NCI-H2081 treated with DMSO at 0.1 percent for 48 hours (cell line): ENCODE results near the gene FAM135A.
A peak's percentile ranks its signal among the peaks of the same experiment; 100 is the strongest.

Experiments used
- DNase-seq: peaks from one replicate; lab custom pipeline; 2025; lab: John Stamatoyannopoulos, UW

FAM135A gene

DNA sequence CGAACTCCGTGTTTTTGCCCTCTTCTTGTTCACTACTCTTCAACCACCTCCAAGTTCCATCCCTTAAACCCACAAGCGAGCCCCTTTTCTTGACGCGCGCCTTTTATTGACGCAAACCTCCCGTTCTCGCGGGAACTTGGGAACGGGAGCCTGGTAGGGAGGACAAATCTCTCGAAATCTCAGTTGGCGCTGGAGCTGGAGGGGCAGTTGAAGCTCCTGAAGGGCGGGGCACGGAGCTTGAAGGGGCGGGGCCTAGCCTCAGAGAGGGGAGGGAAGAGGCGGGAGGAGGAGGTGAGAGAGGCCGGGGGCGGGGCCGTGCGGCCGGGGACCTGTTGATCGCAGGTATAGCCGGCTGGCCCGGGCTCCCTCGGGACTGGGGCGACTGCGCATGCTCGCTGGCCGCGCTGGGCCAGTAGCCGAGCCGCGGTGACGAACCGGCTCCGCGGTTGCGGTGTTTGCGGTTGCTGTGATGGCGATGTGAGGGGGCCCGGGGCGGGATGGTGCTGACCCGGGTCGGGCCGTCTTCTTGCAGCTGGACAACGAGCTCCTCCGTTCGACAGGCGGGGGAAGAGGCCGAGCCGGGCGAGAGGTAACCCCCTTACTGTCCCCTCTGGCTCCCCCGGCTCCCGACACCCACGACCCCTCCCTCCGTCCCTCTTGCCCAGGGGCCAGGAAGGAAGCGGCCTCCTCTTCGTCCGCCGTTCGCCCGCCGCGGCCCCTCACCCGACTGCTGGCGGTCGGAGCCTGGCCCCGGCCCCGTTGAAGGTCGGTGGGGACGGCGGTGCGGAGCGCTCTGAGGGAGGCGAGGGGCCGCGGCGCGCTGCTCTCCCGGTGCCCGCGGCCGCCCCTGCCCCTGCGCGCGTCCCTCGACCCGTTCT lies at the start of gene FAM135A:
TSS of gene FAM135A (plus strand) at position 395 of the 878 bp plus-strand sequence. CDS start 14,835 bp downstream, outside the sequence.
- peak; percentile 84 for DNase-seq

- no peak for DNase-seq
These were observed 49.4 kb upstream of the FAM135A start for GRCh38 chr6:70363741-70364493.

GRCh38 chr6:70369332-70369950 lies 43.9 kb upstream of the FAM135A start:
- DNase-seq: no peak

DNA sequence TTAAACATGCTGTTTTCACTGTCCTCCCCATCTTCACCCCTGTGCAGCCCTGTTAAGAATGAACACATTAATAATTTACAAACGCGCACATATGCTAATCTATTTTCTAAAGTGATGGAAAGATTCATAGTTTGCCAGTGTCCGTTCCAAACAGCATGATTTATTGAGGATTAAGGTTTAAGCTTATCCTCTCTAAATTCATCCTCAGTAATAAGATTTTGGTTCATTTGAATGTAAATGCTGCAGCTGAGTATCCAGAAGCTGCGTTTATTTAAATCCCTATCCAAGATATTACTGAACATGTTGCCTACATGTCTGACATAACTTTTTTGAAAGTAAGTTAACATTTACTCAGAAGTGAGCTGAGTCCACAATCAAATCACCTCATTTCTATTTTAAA lies 42.8 kb upstream of the FAM135A start:
- no peak for DNase-seq

DNA sequence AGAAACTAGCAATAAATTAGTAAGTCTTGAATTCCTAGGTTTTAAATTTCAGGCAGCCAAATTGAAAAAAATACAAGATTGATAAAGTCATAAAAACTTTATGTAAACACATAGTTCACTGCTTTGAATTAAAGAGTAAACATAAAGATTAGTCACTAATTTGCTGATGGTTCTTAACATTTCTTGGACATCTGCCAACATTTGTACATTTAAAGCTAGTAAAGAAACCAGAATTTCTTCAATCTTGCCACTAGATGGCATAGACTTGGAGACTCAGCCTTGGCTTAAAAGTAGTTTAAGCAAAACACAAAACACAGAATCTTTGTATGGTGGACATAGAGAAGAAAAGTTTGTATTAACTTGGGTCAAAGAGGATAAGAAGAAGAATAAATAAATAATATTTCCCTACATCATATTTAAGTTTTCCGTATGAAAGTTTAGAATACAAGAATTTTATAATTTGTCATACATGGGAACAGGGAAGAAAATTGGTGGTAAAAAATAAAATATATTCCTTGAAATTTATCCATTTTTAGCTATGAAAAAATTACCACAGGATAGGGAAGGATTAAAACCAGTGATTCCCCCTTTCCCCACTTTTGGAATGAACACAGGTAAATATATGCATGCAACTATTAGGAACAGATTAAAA lies 41.7 kb upstream of the FAM135A start:
- peak; percentile 45 for DNase-seq

- no peak for DNase-seq
These were observed 38.1 kb upstream of the FAM135A start for GRCh38 chr6:70375166-70375565.

- no peak for DNase-seq
These were observed 37.4 kb upstream of the FAM135A start for GRCh38 chr6:70375882-70376281.

GRCh38 chr6:70376628-70377027 lies 36.7 kb upstream of the FAM135A start:
- no peak for DNase-seq

DNA sequence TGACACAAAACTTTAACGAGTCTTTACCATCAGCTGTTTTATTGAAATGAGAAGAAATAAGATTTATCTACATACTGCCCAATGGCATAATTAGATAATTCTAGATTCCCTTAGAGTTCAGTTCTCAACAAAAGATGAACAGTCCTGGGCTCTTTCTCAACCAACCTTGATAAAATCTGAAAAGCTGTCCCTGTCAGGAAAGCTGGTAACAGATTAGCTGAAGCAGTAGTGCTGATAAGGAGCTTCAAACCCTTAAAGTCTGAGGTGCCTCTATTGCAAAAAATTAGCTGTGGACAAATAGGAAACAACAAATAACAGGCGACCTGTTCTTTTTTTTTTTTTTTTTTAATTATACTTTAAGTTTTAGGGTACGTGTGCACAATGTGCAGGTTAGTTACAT lies 35.9 kb upstream of the FAM135A start:
- DNase-seq: no peak

DNA sequence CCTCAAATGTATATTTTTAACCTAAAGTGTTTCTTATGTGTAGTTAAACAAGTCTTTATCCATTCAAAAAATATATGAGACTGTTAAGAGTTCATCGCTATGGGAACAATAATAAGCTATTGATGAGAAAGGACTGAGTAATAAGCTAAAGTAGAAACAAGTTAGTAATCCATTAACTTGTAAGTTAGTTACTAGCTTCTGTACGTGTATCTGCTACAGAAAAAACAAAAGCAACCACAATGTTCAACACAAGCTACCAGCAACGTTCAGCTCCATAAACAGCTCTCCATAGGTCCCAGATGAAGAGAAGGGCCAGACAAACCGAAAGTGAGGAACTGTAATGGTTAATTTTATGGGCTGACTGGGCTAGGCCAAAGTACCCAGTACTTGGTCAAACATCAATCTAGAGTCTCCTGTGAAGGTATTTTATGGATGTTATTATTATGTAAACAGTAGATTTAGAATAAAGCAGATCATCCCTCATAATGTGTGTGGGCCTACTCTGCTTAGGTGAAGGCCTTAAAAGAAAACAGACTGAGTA lies 33.8 kb upstream of the FAM135A start:
- DNase-seq: no peak

DNA sequence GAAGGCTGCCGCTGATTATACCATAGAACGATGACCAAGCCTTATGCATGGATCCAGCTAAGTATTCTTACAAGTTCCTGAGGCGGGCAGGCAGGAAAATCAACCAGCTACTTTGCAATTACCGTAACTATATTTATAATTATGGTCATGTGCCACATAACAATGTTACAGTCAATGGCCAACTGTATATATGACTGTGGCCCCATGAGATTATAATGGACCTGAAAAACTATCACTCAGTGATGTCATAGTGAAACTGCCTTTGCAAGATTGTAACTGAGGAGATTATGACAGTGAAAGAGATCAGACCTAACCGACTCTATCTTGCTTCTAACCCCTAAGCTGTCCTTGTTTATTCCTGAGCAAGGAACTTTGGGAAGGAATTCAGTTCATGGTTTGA lies 33.1 kb upstream of the FAM135A start:
- DNase-seq: no peak

DNA sequence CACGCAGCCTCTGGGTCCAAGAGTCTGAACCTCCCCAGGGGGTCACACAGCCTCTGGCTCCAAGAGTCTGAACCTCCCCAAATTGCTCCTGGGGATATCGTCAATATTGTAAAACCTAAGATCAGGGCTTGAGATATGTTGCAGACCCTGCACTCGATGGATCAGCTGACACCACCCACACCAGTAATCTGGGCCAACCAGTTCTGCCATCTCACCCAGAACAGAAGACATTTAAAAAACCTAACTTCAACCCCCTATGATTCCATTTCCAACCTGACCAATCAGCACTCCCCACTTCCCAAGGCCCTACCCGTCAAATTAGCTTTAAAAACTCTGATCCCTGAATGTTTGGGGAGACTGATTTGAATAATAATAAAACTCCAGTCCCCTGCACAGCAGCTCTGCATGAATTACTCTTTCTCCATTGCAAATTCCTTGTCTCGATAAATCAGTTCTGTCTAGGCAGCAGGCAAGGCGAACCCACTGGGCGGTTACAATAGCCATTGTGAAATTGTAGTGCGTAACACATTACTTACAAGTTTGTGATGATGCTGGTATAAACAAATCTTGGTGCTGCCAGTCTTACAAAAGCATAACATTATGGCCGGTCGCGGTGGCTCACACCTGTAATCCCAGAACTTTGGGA lies 32.4 kb upstream of the FAM135A start:
- no peak for DNase-seq

DNA sequence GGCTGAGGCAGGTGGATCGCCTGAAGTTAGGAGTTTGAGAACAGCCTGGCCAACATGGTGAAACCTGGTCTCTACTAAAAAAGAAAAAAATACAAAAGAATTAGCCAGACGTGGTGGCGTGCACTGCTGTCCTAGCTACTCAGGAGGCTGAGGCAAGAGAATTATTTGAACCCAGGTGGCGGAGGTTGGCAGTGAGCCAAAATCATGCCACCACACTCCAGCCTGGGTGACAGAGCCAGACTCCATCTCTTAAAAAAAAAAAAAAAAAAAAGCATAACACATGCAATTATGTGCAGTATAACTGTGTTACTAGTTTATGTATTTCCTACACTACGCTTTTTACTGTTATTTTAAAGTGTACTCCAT lies 31.9 kb upstream of the FAM135A start:
- DNase-seq: no peak

GRCh38 chr6:70385901-70386300 lies 27.4 kb upstream of the FAM135A start:
- DNase-seq: no peak

DNA sequence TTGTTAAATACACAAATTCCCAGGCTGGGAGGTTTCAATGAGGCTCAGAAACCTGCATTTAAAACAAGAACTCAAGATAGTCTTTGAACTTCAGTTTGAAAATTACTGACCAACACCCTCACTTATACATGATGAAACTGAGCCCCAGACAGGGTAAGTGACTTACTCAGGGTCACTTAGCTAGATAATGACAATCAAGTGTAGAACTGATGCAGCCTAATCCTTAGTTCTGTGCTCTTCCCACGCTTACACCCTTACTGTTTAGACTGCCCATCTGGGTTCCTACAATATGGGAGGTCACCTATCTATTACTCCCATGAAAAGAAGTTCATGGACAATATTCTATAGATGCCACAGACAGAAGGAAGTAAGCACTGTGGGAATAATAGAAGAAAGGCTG lies 24.5 kb upstream of the FAM135A start:
- no peak for DNase-seq

DNA sequence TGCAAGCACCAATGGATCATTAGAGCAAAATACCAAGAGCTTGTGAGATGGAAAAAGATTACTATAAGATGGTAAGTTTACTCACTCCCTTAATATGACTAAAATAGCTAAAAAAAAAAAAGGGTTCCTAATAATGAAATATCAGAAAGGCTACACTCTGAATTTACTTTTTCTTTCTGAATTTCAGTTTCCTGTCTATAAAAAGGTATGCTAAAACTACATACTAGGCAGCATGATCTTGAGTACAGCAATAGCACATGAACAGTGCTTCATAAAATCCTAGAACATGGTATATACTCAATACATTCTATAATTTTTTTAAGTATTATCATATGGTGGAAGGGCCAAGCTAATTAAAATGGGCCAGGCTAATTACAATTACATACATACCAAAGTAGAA lies 24.0 kb upstream of the FAM135A start:
- no peak for DNase-seq

GRCh38 chr6:70390067-70390466 lies 23.2 kb upstream of the FAM135A start:
- DNase-seq: peak; percentile 86

DNA sequence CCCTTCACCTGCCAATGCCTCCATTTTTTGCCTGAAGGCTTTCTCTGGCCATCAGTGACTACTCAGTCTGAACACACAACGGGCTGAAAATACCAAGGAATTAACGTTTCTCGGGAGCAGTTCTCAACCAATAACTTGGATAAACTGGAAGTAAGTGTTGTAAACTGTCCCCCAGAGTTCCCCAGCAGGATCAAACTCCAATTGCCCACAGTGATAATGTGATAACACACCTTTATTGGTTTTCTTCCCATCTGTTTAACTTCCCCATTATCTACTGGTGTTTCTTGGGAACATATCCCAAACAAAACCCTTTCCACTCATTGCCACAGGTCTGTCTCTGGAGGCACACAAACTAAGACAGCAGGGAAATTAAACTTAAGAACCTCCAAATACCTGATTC lies 21.8 kb upstream of the FAM135A start:
- DNase-seq: no peak

DNA sequence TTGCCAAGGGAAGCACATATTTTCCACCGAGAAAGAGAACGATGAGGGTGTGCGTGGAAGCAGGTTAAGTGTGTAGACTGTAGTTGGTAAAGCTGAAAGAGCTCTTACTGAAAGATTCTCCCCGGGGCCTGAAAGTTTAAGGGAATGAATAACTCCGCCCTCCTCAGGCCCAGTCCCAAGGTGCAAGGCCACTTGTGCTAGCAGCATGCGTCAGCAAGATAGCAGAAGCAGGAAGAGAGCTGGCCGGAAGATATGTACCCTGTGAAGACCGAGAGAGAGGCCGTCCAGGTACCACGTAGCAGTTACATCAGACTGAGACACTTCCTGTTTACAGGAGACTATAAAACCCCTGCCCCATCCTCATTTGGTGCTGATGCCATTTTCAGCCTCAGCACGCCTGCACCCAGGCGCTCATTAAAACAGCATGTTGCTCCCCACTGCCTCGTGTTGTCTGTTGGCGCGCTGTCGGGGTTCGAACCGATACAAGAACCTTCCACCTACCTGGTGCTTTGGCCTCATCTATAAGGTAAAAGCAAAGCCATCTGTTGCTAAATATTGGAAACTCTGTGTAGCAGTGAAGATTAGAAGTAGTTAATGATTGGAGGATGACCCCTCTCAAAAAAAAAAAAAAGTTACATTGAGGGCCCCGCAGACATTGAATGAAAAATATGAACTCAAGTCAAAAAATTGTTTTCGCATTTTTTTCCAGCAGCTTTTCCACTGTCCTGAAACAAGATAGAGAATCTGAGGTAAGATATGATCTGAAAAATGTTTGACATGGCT lies 18.6 kb upstream of the FAM135A start:
- DNase-seq: no peak

DNA sequence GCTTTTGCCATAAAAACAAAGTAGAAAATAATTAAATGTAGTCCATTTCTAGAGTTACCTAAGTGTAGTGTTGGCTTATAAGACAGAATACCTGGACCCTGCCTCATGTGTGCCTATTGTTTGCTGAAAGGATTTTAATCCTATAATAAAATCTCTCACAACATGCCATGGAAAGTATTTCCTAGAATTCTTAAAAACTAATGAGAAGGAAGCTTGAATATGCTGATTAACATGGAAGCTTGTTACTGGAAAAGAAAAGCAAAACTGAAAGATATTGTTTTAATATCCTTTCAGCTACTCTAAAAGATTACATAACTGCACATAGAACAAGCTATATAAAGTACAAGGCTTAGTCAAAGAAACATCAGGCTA lies 18.0 kb upstream of the FAM135A start:
- no peak for DNase-seq

- no peak for DNase-seq
These were observed 17.1 kb upstream of the FAM135A start for GRCh38 chr6:70396163-70396562.
